AG04450 (cell line): Measurements from ENCODE around the gene ANKRD62. TPM values are rescaled to one million over a fixed set of nuclear protein-coding genes. Genes with fewer than 3 reads are reported as not detected.

Experiments used
- CTCF ChIA-PET: fragments of 300-600, 350-600 bp; formaldehyde crosslinking; extraction: SDS; loops from one replicate; lab custom pipeline; 2022; ENCODE audit warnings: antibody characterized with exemption, inconsistent platforms; lab: Charles Lee
- POLR2A ChIA-PET: fragments of 350-600 bp; formaldehyde crosslinking; extraction: SDS; loops from one replicate; lab custom pipeline; 2021; ENCODE audit warnings: antibody characterized with exemption, inconsistent platforms; lab: Yijun Ruan, JAX
- DNase-seq: peaks from one replicate; pipeline ENCODE4 v3.0.0-alpha.2; 2011; ENCODE audit warnings: low read depth, low spot score
- H3K27ac ChIP-seq: one replicate; pipeline ENCODE4 v1.5.1; 2012; ENCODE audit warnings: low read depth, low read length, control low read depth
- H3K27me3 ChIP-seq: one replicate; pipeline ENCODE4 v1.6.0; 2012; ENCODE audit warnings: low read length; ENCODE audit not compliant: control insufficient read depth, insufficient read depth
- H3K4me3 ChIP-seq: 2 replicates; pipeline ENCODE4 v1.5.1; 2011; ENCODE audit warnings: mild to moderate bottlenecking, low read depth, low read length, control low read depth
- H3K9me3 ChIP-seq: 2 replicates; pipeline ENCODE4 v1.5.1; 2012; ENCODE audit warnings: low read length; ENCODE audit not compliant: control insufficient read depth, insufficient read depth
- polyA minus RNA-seq: library from RNA; depleted of rRNA, polyadenylated mRNA; stranded (reverse); fragments of >200 nt; gene quantifications from 2 replicates; pipeline ENCODE4 v1.2.3, GENCODE V29; 2011; rRNA and poly(A)+ RNA removed
- polyA plus RNA-seq: library from polyadenylated mRNA; depleted of rRNA; stranded (reverse); fragments of >200 nt; gene quantifications from 2 replicates; pipeline ENCODE4 v1.2.3, GENCODE V29; 2011; rRNA removed
- TF ChIP-seq, protein P1 (sequence below): IDR thresholded peaks from 2 replicates; pipeline ENCODE4 v1.5.1; 2011; ENCODE audit warnings: low read depth, low read length, control low read depth, inconsistent platforms

Gene ANKRD62
- polyA plus RNA-seq: not detected in 2 replicates
- not detected in 2 replicates for polyA minus RNA-seq

DNA sequence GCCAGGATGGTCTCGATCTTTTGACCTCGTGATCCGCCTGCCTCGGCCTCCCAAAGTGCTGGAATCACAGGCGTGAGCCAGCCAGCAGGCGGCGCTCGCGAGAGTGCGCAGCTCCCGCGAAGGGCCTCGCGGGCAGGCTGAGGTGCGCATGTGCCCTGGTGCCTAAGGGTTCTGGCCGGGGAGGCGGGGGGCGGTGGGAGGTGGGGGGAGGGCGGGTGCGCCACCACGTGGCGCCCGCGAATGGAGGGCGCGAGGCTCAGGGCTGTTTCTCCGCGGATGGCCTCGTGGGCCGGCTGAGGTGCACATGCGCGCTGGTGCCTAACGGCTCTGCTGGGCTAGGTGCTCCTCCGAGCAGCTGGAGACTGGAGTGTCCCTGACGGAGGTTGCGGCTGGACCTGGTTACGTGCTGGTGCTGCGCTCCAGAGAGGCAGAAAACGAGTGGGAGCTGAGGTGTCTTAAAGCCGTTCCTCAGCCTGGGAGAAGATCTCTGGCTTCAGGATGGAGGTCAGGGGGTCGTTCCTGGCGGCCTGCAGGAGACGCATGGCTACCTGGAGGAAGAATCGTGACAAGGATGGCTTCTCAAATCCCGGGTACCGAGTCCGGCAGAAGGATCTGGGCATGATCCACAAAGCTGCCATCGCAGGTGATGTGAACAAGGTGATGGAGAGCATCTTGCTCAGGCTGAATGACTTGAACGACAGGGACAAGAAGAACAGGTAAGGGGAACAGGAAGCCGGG, at the start of gene ANKRD62:
Gene ANKRD62, plus strand, starts transcription at position 324 of the 738 bp plus-strand sequence. Its CDS starts 175 bp downstream, at position 499.
- ChIA-PET CTCF (no interaction called here), POLR2A (no interaction called here)
- TF ChIP-seq, protein P1, sequence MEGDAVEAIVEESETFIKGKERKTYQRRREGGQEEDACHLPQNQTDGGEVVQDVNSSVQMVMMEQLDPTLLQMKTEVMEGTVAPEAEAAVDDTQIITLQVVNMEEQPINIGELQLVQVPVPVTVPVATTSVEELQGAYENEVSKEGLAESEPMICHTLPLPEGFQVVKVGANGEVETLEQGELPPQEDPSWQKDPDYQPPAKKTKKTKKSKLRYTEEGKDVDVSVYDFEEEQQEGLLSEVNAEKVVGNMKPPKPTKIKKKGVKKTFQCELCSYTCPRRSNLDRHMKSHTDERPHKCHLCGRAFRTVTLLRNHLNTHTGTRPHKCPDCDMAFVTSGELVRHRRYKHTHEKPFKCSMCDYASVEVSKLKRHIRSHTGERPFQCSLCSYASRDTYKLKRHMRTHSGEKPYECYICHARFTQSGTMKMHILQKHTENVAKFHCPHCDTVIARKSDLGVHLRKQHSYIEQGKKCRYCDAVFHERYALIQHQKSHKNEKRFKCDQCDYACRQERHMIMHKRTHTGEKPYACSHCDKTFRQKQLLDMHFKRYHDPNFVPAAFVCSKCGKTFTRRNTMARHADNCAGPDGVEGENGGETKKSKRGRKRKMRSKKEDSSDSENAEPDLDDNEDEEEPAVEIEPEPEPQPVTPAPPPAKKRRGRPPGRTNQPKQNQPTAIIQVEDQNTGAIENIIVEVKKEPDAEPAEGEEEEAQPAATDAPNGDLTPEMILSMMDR: no peak
- Histone ChIP-seq H3K27me3 (no peaks in the 10 kb centered on the region), H3K27ac (no peak within 1 kb of the TSS), H3K9me3 (peaks cover 12% of the 10 kb centered on the region; the same call in 1 of the 2 replicates), H3K4me3 (no peak within 1 kb of the TSS)
- DNase-seq: no peak

DNA sequence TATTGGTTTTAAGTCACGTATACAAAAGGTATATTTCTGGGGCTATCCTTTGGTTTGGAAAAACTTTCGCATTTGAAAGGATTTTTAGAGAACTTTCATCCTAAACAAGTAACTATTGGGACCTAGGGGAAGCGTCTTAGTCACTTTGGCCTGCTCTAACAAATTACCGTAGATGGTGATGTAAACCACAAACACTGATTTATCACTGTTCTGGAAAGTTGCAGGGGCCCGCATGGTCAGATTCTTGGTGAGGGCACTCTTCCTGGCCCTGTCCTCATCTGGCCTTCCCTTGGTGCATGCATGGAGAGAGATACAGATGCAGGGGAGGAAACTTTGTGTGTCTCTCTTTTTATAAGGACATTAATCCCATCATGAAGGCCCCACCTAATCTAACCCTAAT, 49.1 kb upstream of the ANKRD62 start:
- no peaks in the 10 kb centered on the region for H3K27me3 ChIP-seq
- DNase-seq: no peak
- TF ChIP-seq, protein P1: no peak

DNA sequence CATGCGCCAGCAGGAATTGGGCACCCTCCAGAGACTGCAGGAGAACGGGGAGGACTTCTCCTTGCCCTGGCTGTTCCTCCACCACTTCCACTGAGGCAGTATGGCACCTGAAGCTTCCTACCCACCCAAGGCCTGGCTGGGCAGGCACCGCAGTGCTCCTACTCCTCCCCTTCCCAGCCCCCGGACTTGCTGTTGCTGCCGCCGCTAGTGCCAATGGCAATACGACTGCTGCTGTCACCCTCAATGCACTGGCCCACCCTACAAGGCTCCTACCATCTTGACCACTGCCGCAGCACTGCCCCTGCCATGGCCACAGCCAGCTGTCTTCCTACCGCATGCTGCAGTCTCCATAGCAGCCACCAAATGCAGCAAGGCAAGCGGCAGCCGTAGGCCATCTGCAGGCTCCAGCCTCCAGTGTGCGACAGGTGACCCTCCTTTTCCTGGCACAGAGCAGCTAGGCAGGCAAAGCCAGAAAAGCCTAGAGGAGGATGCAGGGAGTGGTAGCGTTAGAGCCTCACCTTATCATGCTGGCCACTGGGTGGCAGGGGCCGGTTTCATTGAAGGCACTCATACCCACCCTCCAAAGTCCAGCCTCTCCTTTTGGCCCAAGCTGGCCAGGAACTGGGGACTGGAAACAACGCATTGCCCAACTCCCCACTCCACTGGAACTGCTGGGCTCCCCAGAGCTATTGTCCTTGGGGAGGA, 47.4 kb upstream of the ANKRD62 start:
- Histone ChIP-seq H3K4me3 (no peak overlapping the region), H3K27me3 (no peaks in the 10 kb centered on the region), H3K27ac (no peak overlapping the region), H3K9me3 (no peaks in the 10 kb centered on the region; the same call in 1 of the 2 replicates)
- ChIA-PET POLR2A (no interaction called here), CTCF (no interaction called here)
- TF ChIP-seq, protein P1: no peak
- no peak for DNase-seq

More for the DNA sequence above, 49.1 kb upstream of the ANKRD62 start:
- POLR2A ChIA-PET: no interaction called here
- Histone ChIP-seq H3K9me3 (no peaks in the 10 kb centered on the region; the same call in 1 of the 2 replicates), H3K4me3 (no peak overlapping the region), H3K27ac (no peak overlapping the region)
- CTCF ChIA-PET: no interaction called here

DNA sequence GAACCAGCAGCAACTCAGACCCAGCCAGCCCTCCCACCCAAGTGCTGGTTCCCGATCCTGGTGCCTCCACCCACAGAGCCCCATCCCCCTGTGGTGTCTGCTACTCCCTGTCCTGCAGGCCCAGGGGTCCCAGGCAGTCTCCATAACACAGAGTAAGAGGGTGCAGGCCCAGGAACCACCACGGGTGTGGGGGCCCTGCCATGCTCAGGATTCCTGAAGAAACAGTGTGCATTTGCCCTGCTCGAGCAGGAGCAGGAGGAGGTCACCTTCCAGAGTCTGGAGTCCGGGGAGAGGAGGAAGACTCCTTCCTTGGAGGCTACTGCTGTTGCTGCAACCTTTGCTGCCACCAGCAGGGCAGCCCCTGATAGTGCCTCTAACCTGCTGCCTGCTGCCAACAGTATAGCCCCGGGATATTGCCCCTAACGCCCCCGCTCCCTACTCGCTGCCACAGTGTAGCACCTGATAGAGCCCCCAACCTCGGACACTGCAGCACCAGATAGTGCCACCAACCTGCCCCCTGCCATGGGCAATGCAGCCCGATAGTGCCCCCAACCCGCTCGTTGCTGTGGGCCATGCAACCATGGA, 46.8 kb upstream of the ANKRD62 start:
- H3K27ac ChIP-seq: no peak overlapping the region
- no peaks in the 10 kb centered on the region; the same call in 1 of the 2 replicates for H3K9me3 ChIP-seq
- DNase-seq: no peak
- TF ChIP-seq, protein P1: no peak
- CTCF ChIA-PET: no interaction called here
- H3K4me3 ChIP-seq: no peak overlapping the region
- POLR2A ChIA-PET: no interaction called here
- no peaks in the 10 kb centered on the region for H3K27me3 ChIP-seq
